GM23248 (cell line): ENCODE data around the gene OR56A3.

Source experiments
- EZH2 ChIP-seq: fragments of 200-600 bp; sonication (generic); IDR thresholded peaks from 2 replicates; pipeline ENCODE4 v1.6.1; 2018; ENCODE audit warnings: antibody characterized with exemption, mild to moderate bottlenecking; ENCODE audit not compliant: insufficient read depth, poor library complexity, severe bottlenecking
- EZH2phosphoT487 ChIP-seq: fragments of 200-600 bp; sonication (generic); IDR thresholded peaks from 2 replicates; pipeline ENCODE4 v1.6.1; 2018; ENCODE audit warnings: antibody characterized with exemption, moderate library complexity, mild to moderate bottlenecking, low read depth; ENCODE audit not compliant: insufficient read depth

DNA sequence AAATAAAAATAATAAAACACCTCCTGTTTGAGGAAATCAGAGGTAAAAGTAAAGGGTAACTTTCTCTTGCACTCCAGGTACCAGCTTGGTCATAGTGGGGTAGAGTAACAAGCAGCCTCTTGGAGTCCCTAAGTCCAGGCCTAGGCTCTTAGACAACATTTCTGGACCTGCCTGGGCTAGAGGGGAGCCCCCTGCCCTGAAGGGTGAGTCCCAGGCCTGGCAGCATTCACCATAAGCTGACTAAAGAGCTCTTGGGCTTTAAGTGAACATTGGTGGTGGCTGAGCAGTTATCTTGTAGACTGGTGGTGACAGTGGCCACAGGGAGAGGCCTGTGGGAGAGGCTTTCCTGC lies 18.6 kb upstream of the OR56A3 start:
- TF ChIP-seq EZH2 (no peak), EZH2phosphoT487 (no peak)
